Stomach (tissue), 4 donors: ENCODE measurements around the gene MRFAP1L1.

Experiments used
- EP300 ChIP-seq: sonication (generic); formaldehyde crosslinking; IDR thresholded peaks from one replicate; pipeline ENCODE4 v1.6.1; 2017; ENCODE audit warnings: antibody characterized with exemption
- POLR2A ChIP-seq, 4 donors: fragments of 450-650 bp; IDR thresholded peaks; one replicate each; pipeline ENCODE4 v1.6.1; 2016; ENCODE audit warnings: antibody characterized with exemption in 4 of 4, control low read depth in 2 of 4, mild to moderate bottlenecking in 1 of 4, moderate library complexity in 1 of 4
- POLR2AphosphoS5 ChIP-seq, 3 donors: sonication (generic); formaldehyde crosslinking; IDR thresholded peaks; one replicate each; pipeline ENCODE4 v1.6.1; 2016; ENCODE audit warnings: antibody characterized with exemption in 3 of 3
- TF ChIP-seq, protein P1 (sequence below), 7 experiments: fragments of 450-650 bp in 4 of 7; fragments of 200-600 bp in 3 of 7; sonication (generic) in 3 of 7; IDR thresholded peaks; one replicate each; pipeline ENCODE4 v1.5.1; 2016 to 2019; ENCODE audit warnings: antibody characterized with exemption in 7 of 7, control low read depth in 2 of 7, mild to moderate bottlenecking in 1 of 7

DNA sequence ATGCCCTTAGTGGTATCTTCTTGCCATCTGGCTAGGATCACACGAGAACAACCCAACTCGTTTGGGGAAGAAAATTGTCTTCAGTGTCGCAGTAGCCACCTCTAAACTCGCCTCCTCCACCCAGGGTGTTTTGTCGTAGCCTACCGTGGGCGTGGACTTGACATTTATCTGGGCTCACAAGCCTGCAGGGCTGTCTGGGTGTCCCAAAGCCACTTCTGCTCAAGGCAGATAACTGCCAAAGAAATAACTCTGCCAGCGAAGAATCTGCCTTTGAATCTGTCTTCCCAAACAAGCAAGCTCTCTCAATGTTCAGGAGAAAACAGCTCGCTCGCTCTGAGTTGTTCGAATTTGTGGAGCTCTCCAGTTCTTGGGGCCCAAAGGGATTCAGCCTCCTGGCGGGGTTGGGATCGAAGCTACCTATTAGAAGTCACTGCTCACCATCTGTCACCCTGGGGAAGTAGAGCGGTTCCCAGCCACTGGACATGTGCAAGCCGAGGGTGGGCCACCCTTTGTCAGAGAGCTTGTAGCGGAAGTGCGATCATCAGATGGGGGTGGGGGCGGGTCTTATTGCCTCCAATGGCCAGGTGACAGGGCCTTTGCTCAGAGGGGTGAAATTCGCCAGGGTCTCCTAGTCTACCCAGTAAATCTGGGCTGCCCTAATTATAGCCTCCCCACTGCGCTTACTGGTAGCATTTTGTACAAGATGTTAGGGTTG lies 21.1 kb upstream of the MRFAP1L1 start:
- TF ChIP-seq, protein P1, sequence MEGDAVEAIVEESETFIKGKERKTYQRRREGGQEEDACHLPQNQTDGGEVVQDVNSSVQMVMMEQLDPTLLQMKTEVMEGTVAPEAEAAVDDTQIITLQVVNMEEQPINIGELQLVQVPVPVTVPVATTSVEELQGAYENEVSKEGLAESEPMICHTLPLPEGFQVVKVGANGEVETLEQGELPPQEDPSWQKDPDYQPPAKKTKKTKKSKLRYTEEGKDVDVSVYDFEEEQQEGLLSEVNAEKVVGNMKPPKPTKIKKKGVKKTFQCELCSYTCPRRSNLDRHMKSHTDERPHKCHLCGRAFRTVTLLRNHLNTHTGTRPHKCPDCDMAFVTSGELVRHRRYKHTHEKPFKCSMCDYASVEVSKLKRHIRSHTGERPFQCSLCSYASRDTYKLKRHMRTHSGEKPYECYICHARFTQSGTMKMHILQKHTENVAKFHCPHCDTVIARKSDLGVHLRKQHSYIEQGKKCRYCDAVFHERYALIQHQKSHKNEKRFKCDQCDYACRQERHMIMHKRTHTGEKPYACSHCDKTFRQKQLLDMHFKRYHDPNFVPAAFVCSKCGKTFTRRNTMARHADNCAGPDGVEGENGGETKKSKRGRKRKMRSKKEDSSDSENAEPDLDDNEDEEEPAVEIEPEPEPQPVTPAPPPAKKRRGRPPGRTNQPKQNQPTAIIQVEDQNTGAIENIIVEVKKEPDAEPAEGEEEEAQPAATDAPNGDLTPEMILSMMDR (IDR thresholded peaks at IDR 0.05), result no peak
- TF ChIP-seq POLR2A (IDR thresholded peaks at IDR 0.05) (no peak), POLR2AphosphoS5 (IDR thresholded peaks at IDR 0.05) (no peak), EP300 (no peak)
